Skeletal muscle cell (primary cell): ENCODE results near the gene NOP53.
"Not testable (repeated sequence)": the region's sequence is repeated elsewhere in the genome, so short reads cannot be mapped to it uniquely, and the experiment has no call there.

Source experiments
- DNase-seq: peaks from one replicate; pipeline ENCODE4 v3.0.0-alpha.2; 2010; ENCODE audit warnings: low read depth
- H3K4me3 ChIP-seq: 2 replicates; pipeline ENCODE4 v1.5.1; 2011; ENCODE audit warnings: low read depth, mild to moderate bottlenecking, control low read depth, low read length, moderate library complexity

Gene NOP53

DNA sequence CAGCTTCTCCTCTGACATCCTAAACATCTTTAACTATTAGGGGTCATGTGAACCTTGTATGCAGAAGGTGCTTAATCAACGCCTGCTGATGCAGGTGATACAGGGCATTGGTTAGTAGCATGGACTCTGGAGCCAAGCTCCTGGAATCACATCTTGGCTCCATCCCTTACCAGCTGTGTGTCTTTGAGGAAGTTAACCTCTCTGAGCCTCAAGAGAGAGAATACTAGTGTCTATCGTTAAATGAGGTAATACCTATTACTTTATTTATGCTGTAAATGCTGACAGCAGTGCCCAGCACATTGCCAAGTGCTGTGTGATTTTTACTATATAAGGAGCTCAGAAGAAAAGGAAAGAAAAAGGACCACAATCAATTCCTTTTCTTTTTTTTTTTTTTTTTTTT is 22.0 kb downstream of the NOP53 start:
- H3K4me3 ChIP-seq = no peak overlapping the region
- DNase-seq = no peak

DNA sequence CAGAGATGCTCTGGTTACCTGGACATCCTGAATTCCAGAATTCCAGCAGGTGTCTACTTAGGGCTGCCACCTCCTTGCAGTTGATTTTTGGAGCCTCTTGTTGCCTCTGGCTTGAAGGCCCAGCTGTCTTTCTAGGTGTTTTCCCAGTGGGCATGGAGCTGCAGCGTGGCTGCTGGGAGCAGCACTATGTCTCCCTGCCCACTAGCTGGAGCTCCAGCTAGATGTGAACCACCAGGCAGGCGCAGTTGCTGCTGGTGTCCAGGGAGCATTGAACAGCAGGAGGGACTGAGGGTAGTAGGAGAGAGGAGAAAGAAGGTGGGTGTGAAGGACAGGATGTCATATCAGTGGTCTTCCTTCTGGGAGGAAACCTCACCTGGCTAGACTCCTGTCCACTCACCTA is 23.3 kb downstream of the NOP53 start:
- DNase-seq = no peak
- no peak overlapping the region for H3K4me3 ChIP-seq

DNA sequence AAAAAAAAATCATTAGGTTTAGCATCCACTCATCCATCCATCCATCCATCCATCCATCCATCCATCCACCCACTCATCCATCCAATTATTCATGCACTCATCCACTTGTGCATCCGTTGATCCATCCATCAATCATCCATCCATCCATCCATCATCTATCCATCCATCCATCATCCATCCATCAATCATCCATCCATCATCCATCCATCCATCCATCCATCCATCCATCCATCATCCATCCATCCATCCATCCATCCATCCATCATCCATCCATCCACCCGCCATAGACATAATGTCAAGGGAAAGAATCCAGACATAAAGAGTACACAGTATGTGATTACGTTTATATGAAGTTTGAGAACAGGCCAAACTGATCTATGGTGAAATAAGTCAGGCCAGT is 24.2 kb downstream of the NOP53 start:
- no peak overlapping the region for H3K4me3 ChIP-seq
- DNase-seq = no peak

DNA sequence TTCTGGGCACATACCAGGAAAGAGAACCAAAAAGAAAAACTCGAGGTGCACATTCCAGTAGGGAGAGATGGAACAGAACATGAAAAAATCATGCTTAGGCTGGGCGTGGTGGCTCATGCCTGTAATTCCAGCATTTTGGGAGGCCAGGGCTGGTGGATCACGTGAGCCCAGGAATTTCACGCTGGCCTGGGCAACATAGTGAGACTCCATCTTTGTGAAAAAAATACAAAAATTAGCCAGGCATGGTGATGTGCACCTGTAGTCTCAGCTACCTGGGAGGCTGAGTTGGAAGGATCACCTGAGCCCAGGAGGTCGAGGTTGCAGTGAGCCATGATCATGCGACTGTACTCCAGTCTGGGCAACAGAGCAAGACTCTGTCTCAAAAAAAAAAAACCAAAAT is 25.9 kb downstream of the NOP53 start:
- not testable (repeated sequence) for DNase-seq, H3K4me3 ChIP-seq

DNA sequence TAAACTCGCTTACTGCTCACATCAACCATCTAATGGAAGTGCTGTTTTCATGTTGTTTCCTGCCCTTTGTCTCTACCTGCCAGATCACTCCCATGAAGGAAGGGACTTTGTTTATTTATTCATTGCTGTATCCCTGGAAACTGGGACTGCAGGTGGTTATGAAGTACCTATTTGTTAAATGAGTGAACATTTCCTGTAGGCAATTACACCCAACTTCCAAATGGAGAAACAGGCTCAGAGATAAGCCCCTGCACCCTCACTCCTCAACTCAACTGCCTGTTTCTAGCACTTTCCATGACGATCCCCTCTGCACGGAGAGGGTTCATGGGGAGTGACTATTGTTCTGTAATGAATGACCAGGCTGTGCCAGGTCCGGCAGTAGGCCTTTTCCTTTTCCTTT is 31.2 kb downstream of the NOP53 start:
- no peak for DNase-seq

DNA sequence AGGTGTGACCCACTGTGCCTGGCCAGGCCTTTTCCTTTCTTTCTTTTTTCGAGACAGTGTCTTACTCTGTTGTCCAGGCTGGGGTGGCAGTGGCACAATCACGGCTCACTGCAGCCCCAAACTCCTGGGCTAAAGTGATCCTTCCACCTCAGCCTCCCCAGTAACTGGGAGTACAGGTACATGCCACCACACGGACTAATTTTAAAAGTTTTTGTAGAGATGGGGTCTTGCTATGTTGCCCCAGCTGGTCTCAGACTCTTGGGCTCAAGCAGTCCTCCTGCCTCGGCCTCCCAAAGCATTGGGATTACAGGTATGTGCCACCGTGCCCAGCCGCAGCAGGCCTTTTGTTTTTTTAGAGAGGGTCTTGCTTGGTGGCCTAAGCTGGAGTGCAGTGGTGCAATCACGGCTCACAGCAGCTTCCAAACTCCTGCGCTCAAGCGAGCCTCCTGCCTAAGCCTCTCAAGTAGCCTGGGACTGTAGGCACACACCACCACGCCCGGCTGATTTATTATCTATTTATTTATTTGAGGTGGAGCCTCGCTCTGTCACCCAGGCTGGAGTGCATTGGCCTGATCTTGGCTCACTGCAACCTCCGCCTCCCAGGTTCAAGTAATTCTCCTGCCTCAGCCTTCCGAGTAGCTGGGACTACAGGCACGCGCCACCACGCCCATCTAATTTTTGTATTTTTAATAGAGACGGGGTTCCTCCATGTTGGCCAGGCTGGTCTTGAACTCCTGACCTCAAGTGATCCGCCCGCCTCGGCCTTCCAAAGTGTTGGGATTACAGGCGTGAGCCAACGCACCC is 32.1 kb downstream of the NOP53 start:
- DNase-seq = not testable (repeated sequence)
- peak overlapping the region; percentile 93 for H3K4me3 ChIP-seq

More for the DNA sequence above, 31.2 kb downstream of the NOP53 start:
- H3K4me3 ChIP-seq = no peak overlapping the region

DNA sequence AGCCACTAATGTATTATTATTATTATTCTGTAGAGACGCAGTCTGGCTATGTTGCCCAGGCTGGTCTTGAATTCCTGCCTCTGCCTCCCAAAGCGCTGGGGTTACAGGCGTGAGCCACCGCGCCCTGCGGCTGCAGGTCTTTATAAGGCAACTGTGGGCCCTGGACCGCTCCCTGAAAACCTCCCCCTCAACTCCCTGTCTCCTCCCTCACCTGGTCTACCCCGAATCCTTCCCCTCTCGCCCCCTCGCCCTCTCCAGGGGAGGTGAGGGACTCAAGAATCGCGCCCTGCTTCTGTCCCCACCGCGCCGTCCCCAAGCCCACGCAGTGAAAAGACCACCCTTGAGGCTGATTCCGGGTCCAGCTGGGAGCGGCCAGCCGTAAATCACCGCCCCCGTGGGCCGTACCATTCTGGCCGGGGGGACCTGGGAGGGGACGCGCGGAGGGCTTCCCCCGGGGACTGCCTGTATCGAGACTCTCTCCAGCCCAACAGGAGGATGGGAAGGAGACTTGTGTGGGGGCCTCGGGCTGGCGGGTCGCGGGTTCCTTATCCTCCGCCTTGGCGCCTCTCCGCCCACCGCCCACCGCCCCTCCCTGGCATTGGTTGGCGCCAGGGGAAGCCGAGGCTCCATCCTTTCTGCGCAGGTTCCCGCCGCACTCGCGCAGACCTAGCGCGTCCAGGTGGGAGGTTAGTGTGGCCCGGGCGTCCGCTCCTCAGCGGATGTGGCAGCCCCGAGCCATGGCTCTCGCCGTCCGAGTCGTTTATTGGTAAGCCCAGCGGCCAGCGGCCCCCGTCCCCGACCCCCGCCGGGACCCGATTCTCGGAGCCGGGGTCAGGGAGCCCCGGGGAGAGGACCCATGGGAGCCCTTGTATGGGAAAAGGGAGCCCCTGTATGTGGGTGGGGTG is 33.0 kb downstream of the NOP53 start, which contains the start of gene SELENOW:
Gene SELENOW, plus strand, starts transcription at position 655 of the 905 bp plus-strand sequence. Its CDS starts 83 bp downstream, at position 738.
- peak within 1 kb of the TSS; percentile 93 for H3K4me3 ChIP-seq
- DNase-seq = no peak

DNA sequence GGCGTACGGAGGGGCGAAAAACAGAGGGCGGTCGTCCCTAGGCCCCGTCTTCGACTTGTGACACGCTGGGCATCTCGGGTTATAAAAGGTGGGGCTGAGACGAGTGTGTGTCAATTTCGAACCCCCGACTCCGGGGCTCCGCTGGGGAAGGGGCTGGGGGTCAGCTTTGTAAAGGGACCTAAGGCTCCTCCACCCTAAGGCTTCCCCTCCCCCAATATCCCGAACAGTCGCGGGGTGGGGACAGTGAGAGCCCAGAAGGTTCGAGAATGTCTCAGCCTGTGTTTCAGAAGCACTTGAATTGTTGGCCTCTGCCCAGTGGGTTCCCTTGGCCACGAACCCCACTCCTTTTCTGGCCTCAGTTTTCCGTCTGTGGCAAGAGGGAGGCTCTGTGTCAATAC is 33.6 kb downstream of the NOP53 start:
- H3K4me3 ChIP-seq = peak overlapping the region; percentile 93
- no peak for DNase-seq

DNA sequence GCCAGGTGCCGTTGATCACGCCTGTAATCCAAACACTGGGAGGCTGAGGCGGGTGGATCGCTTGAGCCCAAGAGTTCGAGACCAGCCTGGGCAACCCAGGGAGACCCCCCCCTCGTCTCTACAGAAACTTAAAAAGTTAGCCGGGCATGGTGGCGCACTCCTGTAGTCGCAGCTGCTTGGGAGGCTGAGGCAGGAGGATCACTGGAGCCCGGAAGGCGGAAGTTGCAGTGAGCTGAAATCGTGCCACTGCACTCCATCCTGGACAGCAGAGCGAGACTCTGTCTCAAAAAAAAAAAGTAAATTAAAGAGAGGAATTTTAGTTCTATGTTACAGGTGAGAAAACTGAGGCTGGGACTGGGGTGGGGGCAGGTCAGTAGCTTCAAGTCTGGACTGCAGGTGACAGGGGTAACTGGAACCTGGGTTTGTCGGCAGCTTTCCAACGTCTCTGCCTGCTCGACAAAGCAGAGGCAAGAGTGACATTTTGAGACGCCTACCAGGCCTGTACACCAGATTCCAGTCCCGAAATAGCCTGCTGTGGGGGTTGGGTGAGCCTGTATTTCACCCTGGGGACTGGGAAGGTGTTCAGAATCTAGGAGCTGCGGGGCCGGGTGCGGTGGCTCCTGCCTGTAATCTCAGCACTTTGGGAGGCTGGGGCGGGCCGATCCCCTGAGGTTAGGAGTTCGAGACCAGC is 34.3 kb downstream of the NOP53 start:
- peak overlapping the region; percentile 93 for H3K4me3 ChIP-seq
- no peak for DNase-seq

DNA sequence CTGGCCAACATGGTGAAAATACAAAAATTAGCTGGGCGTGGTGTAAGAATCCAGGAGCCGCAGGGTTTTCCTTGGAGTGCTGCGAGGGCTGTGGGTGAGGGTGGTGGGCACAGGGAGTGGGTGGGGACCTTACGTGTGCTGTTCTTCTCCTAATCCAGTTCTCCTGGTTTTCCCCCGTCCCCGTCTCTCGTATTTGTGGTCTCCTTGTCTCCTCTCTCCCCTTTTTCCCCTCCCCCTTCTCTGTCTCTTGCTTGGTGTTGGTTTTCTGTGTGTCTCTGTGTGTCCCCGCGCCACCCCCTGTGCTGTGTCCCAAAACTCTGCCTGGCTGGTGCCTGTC is 34.8 kb downstream of the NOP53 start:
- H3K4me3 ChIP-seq = peak overlapping the region; percentile 93
- DNase-seq = no peak

DNA sequence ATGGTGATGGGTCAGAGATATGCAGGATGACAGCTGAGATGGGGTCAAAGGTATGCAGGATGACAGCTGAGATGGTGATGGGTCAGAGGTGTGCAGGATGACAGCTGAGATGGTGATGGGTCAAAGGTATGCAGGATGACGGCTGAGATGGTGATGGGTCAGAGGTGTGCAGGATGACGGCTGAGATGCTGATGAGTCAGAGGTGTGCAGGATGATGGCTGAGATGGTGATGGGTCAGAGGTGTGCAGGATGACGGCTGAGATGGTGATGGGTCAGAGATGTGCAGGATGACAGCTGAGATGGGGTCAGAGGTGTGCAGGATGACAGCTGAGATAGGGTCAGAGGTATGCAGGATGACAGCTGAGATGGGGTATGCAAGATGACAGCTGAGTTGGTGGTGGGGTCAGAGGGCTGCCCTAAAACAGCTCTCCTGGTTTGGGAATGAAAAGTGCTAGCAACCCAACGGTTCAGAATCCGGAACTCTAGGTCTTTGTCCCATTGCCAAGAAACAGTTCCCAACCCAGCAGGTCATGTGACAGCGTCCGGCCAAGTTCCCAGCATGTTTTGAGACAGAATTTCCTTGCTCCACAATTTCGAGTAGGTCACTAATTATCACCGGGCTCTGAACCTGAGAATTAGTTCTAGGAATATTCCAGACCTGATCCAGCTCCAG is 36.4 kb downstream of the NOP53 start:
- no peak for DNase-seq
- H3K4me3 ChIP-seq = no peak overlapping the region

DNA sequence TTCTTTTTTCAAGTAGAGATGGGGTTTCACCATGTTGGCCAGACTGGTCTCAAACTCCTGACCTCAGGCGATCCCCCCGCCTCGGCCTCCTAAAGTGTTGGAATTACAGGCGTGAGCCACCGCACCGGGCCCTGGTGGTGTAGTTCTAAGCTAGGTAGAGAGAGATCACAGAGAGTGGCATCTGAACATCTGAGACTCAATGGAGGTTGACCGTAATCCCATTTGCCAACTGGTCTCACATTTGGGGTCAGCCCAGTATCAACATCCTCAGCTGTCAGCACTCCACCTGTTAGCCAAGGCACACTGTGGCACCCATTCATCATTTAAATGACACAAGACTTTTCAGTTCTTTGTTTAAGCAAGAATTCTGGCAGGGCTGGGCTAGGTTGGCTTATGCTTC is 41.2 kb downstream of the NOP53 start:
- no peak overlapping the region for H3K4me3 ChIP-seq
- no peak for DNase-seq

DNA sequence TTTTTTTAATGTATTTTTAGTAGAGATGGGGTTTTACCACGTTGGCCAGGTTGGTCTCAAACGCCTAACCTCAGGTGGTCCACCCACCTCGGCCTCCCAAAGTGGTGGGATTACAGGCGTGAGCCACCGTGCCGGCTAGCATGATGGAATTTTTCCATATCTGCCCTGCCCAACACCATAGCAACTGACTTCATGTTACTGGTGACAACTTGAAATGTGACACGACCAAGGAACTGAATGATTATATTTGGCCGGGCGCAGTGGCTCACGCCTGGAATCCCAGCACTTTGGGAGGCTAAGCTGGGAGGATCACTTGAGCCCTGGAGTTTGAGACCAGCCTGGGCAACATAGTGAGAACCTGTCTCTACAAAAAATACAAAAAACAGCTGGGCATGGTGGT is 42.0 kb downstream of the NOP53 start:
- DNase-seq, H3K4me3 ChIP-seq: not testable (repeated sequence)

DNA sequence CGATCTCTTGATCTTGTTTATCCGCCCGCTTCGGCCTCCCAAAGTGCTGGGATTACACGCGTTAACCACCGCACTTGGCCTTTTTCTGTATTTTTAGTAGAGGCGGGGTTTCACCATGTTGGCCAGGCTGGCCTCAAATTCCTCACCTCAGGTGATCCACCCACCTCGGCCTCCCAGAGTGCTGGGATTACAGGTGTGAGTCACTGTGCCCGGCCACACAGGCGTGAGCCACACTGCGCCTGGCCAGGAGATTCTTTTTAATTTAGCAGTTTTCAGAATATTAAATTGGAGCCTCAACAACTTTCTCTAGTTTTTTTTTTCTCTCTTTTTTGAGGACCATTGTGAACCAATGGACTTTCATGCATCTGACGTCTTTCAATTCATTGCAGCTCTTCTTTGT is 44.5 kb downstream of the NOP53 start:
- not testable (repeated sequence) for H3K4me3 ChIP-seq, DNase-seq

DNA sequence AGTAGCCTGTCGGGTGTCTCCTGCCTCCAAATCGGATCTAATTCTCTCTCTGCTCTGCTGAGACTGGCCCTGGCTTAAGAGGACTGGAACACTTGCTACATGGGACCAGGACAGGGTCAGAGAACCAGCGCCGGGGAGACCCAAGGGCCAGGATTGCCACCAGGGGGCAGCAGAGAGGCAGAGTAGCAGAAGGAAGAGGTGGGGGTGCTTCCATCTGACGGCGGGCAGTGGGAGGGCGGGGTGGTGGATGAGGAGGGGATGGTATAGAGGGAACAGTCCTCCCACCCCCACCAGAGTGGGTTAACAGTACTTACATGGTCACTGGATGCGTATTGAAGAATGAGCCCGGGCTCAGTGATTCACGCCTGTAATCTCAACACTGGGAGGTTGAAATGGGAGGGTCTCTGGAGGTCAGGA is 45.1 kb downstream of the NOP53 start:
- no peak for DNase-seq

DNA sequence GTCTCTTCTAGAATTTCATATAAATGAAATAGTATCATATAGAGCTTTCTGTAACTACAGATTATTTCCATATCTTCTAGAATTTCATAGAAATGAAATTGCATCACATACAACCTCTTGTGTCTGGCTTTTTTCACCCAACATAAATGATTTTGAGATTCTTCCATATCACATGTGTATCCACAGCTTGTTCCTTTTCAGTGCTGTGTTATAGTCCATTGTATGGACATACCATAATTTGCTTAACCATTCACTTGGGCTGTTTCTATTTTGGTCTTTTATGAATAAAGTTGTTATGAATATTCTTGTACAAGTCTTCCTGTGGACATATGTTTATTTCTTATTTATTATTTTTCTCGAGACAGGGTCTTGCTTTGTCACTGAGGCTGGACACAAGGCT is 47.3 kb downstream of the NOP53 start:
- no peak for DNase-seq
- no peak overlapping the region for H3K4me3 ChIP-seq

More for the DNA sequence above, 45.1 kb downstream of the NOP53 start:
- H3K4me3 ChIP-seq = no peak overlapping the region

DNA sequence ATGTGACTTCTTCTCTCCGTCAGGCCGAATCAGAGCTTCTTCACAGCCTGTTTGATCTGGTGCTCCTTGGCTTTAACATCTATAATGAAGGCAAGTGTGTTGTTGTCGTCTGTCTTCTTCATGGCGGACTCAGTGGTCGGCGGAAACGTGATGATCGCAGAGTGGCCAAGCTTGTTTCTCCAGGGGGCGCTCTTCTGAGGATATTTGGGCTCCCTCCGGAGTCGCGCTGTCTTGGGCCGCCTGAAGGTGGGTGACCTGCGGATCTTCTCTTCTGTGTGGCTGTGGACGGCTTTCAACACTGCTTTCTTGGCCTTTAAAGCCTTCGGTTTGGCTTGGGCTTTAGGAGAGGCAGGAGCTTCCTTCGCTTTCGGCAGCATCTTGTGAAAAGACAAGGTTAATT is 49.2 kb downstream of the NOP53 start:
- no peak overlapping the region for H3K4me3 ChIP-seq
- DNase-seq = no peak

DNA sequence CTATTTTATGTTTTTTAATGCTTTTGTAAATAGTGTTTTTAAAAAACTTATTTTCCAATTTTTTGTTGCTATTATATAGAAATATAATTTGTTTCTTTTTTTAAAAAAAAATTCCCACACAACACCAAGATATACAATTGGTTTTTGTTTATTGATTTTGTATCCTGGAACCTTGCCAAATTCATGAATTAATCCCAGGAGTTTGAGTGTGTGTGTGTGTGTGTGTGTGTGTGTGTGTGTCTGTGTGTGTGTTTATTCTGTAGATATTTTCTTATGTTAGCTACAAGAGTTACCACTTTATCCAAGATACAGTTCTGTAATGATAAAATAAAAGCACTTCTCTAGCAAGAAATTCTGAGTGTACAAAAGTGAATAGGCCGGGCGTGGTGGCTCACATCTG is 51.4 kb downstream of the NOP53 start:
- no peak overlapping the region for H3K4me3 ChIP-seq
- DNase-seq = no peak
